GM18858 (cell line): ENCODE results near the gene ESPNL.

Experiments used
- ATAC-seq: cut with Tn5 transposase; IDR thresholded peaks from one replicate; pipeline ENCODE4 v1.9.1; 2021; ENCODE audit not compliant: unreplicated experiment

The ESPNL gene

DNA sequence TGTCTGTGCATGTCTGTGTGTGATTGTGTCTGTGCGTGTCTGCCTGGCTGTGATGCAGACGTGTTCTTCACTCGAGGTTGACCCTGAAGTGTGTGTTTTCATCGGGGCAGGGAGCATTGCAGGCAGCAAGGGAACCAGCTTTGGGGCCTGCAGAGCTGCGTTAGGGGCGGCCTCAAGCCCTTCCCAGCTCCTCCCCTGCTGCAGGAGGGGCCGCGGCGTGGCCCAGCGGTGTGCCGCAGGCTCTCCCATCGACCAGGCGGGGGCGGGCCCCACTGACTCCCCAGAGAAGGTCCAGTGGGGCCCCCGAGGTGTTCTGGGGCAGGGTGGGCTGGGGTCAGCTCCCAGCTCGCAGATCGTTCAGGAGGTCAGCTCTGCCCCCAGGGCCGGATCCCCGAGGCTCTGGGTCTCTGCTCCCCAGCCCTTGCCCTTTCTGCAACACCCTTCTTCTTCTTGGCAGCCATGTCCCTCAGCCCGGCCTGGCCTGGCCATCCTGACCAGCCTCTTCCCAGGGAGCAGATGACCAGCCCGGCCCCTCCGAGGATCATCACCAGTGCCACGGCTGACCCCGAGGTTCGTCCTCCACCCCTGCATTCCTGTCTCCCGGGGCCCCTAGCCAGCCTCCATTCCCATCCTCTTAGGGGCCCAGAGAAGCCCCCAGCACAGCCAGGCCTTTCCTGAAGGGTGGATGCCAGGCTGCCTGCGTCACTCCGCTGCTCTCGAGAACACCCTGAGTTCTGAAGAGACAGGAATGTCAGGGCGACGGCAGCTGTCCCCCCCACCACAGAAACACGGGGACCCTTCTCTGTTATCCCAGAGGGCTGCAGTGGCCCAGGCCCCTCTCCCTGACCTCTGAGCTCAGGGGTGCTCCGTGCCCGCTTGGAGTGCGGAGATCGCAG is 27.3 kb downstream of the ESPNL start:
- no peak for ATAC-seq

DNA sequence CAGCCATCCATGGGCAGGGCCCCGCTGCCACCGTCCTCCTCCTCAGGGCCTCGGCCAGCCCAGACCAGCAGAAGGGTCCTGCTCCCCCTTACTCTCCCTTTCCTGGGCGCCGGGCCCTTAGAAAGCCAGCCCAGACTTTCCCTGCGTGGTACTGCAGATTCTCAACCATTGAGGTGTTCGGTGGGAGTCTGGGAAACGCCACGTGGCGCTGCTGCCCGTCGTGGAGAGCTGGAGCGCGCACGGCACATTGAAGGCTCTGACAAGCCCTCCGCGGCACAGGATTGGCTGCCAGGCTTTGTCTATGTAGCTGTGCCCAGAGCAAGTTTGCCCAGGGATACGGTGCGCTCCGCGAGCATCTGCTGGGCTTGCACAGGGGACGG is 27.9 kb downstream of the ESPNL start:
- no peak for ATAC-seq

DNA sequence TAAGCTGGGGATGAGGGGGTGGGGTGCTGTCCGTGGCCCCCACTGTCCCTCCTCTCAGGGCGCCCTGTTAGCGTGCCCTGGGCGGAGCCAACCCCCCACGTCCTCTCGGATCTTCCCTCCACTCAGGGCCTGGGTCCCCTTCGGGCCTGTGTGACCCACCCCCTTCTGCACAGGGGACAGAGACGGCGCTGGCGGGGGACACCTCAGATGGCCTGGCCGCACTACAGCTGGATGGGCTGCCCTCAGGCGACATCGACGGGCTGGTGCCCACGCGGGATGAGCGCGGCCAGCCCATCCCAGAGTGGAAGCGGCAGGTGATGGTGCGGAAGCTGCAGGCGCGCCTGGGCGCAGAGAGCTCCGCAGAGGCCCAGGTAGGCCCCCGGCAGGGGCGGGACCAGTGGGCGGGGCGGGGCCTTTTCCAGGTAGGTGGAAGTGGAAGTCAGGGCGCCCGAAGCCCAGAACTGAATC is 28.4 kb downstream of the ESPNL start:
- ATAC-seq = no peak

DNA sequence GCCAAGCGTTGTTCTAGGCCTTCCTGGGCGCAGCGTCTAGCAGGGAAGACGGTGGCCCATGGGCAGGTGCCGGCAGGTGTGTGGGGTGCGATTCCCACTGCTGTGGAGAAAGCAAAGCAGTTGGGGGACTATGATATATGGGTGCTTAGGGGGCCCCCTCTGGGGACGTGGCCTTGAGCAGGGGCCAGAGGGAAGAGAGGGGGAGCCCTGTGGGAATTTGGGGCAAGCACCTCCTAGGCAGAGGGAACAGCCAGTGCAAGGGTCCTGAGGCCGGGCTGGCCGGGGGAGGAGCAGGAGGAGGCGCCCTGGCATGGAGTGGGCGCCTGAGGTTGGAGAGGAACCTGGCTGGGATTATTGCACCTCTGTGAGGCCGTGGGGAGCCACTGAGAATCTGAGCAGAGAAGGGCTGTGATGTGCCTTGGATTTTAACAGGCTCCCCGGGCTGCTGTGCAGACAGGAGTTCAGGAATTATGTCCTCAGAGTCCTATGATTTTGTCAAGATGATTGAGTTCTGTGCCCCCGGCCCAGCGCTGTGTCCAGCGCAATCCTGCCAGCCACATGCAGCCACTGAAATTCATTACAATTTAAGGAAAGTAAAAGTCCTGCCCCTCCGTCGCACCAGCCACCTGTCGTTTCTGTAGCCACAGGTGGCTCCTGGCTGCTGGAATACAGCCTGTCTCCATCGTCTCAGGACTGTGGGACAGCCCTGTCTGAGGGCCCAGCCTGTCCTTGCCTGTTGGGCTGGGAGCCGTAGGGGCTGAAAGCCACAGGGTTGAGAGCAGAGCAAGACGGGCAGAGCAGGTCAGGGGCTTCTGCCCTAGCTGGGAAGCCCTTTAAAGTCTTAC is 29.2 kb downstream of the ESPNL start:
- no peak for ATAC-seq

DNA sequence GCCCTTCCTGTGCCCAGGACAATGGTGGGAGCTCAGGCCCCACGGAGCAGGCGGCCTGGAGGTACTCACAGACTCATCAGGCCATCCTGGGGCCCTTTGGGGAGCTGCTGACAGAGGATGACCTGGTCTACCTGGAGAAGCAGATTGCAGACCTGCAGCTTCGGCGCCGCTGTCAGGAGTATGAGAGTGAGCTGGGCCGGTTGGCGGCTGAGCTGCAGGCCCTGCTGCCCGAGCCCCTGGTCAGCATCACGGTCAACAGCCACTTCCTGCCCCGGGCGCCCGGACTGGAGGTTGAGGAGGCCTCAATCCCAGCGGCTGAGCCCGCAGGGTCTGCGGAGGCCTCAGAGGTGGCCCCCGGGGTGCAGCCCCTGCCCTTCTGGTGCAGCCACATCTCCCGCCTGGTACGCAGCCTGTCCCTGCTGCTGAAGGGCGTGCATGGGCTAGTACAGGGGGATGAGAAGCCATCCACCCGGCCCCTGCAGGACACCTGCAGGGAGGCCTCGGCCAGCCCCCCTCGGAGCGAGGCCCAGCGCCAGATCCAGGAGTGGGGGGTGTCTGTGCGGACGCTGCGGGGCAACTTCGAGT is 30.1 kb downstream of the ESPNL start:
- no peak for ATAC-seq

DNA sequence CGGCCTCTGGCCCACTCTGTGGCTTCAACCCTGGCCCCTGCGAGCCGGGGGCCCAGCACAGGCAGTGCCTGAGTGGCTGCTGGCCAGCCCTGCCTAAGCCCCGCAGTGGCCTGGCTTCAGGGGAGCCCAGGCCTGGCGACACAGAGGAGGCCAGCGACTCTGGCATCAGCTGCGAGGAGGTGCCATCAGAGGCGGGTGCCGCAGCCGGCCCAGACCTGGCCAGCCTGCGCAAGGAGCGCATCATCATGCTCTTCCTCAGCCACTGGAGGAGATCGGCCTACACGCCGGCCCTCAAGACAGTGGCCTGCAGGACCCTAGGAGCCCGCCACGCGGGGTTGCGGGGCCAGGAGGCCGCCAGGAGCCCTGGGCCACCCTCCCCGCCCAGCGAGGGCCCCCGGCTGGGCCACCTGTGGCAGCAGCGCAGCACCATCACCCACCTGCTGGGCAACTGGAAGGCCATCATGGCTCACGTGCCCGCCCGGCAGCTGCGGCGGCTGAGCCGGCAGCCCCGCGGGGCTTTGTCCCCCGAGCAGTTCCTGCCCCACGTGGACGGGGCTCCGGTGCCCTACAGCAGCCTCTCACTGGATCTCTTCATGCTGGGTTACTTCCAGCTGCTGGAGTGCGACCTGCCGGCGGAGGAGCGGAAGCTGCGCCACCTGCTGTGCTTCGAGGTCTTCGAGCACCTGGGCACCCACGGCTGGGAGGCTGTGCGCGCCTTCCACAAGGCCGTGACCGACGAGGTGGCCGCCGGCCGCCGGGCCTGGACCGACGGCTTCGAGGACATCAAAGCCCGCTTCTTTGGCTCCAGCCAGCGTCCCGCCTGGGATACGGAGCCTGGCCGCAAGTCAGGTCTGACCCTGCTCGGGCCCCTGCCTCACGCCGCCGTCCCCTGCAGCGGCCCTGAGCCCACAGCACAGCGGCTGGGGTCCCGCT is 30.8 kb downstream of the ESPNL start:
- no peak for ATAC-seq

DNA sequence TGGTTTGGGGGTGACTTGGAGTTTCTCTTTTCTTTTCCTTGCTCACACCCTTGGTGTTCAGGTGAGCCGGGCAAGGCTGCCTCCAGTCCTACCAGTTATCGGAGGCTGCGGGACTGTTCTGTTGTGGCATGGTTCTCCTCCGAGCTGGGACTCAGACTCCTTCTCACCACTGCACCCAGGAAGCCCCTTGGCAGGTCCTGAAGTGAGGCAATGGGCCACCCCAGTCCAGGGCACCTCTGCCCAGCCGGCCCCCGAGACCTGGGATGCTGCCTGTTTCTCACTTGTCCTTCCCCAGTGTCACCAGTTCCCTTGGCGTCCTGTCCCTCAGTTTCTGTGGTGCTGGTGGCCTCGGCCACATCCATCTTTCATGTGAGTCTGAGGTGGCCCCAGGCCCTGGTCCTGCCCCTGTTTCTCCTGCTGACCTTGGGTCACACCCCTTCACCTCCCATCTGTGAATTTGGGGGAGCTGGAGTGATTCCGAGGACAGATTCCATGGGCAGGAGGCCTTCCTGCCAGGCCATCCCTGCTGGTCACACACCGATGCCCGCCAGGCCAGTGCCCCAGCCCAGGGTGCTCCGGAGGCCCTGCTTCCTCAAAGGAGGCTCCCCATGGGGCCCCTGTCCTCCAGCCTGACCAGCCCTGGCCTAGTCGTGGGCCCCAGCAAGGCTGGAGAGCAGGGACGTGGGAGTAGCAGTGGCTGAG is 31.8 kb downstream of the ESPNL start:
- ATAC-seq = no peak

DNA sequence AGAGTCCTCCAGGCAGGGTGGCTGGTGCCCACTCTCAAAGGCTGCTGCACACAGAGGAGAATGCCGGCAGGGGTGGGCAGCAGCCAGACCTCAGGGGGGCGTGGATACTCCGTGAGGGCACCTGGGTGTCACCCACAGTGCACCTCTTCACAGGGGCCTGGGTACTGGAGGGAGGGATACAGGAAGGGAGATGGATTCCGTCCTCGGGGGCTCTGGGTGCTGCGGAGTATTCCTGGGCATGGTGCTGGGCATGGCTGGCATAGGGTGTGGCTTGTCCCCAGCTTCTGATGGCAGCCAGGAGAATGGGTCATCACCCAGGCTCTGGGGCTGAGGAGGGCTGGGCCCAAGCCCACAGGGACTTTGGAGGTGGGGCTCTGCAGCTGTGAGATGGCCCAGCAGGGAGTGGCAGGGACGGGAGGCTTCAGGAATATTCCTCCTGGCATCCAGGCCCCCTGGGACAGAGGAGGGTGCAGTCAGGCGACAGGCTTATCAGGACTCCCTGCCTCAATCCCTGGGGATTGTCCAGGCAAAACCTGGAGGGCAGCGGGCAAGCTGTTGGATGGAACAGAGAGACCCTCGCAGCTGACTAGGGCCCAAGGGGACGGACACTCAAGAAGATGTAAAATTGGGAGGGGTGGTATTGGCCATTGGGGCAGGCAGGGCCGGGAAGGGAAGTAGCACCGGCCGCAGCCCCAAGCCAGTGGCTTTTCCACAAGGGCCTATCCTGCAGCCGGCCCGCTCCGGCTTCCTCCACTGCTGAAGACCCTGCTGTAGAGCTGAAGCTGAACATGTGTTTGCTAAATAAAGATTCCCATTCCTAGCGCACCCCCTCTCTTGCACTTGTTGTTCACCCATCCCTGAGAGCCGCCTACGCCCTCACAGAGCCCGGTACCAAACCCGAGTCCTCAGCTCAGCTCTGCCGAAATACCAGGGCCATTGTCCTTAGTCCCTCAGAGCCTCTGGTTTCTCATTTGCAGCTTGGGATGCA is 32.6 kb downstream of the ESPNL start:
- ATAC-seq = no peak

DNA sequence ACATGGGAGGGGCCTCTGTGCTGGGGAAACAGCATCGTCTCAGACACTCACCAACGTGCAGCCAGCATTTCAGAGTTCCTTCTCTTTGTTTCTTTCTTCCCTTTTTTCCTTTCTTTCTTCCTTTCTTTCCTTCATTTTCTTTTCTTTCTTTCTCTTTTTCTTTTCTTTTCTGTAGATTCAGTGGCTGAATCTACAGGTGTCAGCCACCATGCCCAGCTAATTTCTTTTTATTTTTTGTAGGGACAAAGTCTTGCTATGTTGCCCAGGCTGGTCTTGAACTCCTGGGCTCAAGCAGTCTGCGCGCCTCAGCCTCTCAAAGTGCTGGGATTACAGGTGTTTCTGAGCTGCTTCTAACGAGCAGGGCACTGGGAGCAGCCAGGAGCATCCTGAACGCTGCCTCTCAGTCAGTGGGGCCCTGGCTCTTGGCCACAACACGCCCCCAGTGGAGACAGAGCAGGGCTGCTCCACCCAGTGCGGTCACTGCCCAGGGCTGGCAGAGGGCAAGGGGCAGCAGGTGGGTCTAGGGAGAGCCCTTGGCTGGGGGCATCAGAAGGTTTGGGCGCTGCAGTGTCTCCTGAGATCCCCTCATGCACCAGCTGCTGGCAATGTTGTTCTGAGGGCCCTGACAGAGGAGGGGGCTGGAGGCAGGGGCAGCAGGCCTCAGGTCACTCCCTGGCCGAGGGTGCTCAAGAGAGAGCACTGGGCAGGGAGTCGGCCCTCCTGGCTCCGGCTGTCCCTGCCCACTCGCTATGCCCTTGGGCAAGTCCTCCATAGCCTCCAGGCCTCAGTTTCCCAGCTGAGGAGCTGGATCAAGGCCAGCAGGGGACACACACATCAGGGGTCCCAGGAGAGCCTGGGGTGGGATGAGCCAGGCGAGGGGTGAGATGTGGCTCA is 33.6 kb downstream of the ESPNL start:
- no peak for ATAC-seq

DNA sequence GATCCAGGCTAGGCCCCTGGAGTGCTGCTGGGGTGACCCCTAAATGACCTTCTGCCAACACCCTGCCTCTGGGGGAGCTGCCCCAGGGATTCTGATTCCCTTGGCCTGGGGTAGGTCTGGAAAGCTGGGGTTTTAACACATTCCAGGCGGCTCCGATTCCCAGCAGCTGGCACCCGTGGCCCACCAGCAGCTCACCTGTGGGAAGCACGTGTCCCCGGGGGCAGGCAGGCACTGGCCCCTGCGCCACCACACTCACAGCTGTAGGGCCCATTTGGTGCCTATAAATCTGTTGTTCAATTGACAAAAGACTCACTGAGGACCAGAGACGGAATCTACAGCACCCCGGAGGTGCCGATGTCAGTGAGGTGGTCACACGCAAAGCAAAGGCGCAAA is 34.2 kb downstream of the ESPNL start:
- no peak for ATAC-seq

DNA sequence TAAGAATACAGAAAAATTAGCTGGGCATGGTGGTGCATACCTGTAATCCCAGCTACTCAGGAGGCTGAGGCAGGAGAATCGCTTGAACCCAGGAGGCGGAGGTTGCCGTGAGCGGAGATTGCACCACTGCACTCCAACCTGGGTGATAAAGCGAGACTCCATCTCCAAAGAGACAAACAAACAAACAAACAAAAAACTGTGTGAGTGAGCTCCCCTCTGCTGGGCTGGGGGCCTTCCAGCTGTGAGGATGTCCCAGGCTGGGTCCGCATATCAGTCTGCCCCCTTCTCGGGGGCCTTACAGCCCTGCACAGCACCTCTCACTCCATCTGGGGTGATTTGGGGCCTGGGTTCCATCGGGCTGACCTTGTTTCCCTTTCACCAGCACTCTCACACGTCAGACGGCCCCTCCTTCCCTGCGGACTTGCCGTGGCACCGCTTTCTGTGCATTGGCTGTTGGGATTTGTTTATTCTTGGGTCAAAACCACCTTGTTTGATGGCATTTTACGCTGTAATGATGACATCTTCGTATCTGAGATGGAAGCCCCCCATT is 35.5 kb downstream of the ESPNL start:
- ATAC-seq = no peak

DNA sequence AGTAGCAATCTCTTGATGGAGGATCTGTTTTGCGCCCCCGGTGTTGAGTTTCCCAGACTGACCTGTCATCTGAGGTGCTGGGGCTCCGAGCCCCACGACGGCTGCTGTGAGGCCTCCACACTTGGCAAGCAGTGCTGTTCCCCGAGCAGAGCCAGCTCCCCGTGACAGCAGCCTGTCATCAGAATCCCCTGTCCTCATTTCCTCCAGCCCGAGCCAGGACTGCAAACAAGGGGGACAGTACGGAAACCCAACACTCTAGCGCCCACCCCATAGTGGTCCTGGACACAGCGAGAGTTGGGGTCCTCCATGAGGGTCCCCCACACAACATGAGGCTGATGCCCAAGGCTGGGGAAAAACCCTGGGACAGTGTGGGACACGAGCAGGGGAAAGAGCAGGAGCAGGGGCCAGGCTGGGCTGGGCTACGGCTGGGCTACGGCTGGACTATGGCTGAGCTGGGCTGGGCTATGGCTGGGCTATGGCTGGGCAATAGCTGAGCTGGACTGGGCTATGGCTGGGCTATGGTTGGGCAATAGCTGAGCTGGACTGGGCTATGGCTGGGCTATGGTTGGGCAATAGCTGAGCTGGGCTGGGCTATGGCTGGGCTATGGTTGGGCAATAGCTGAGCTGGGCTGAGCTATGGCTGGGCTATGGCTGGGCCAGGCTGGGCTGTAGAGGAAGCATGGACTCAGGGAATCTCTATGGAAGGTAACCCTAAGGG is 36.8 kb downstream of the ESPNL start:
- ATAC-seq = no peak

DNA sequence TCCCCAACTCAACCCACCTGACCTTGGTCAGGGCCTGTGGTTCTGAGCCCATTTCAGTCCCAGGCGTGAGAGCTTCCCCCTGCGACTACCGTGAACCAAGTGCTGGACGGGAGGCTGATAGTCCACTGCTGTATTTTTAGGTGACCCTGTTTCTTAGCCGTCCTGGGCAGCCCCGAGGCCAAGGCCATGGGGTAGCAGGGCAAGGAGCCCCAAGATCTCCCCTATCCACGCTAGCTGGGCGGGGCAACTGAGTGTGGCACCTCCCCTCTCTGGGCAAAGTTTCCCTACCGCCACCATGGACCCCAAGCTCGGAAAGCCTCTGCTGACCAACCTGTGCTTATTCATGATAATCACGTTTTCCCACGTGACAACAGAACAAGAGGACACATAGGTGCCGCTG is 37.7 kb downstream of the ESPNL start:
- ATAC-seq = no peak

DNA sequence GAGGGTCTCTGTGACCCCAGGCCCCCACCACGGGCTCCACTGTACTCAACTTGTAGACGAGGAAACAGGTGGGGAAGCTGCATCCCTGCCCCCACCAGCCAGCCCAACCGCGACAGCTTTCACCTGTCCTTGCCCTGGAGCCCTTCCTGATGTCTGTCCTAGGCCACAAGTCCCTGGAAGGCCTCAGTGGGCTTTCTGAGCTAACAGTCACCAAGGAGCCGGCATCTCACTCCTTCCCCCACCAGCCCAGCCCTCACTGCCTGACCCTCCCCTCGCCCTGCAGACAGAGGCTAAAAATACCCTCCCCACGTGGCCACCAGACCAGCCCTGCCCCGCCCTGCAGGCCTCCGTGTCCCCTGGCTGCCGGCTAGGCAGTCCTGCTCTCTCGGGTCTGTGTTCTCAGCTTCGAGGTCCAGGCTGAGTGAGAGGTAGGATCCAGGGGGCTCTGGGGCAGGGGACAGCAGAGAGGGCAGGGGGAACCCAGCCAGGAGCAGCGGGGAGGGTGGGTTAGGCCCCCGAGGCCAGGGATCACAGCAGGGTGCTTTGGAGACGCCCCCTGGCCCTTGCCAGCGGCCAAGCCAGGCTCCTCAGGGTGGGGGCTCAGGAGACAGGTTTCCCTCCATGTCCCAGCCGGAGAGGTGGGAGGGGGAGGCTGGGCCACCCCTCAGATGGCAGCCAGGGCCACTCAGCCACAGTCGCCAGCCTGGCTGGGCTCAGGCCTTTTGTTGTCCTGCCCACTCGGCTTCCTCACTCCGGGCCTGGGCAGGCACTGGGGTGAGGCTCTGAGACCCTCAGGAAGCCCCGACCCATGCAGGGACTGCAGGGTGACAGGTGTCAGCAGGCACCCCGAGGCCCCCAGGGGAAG is 38.4 kb downstream of the ESPNL start, which contains the start of gene KLHL30:
KLHL30 (plus strand) TSS at position 338 of the 865 bp plus-strand sequence. CDS start 2,087 bp downstream, outside the sequence.
- no peak for ATAC-seq

DNA sequence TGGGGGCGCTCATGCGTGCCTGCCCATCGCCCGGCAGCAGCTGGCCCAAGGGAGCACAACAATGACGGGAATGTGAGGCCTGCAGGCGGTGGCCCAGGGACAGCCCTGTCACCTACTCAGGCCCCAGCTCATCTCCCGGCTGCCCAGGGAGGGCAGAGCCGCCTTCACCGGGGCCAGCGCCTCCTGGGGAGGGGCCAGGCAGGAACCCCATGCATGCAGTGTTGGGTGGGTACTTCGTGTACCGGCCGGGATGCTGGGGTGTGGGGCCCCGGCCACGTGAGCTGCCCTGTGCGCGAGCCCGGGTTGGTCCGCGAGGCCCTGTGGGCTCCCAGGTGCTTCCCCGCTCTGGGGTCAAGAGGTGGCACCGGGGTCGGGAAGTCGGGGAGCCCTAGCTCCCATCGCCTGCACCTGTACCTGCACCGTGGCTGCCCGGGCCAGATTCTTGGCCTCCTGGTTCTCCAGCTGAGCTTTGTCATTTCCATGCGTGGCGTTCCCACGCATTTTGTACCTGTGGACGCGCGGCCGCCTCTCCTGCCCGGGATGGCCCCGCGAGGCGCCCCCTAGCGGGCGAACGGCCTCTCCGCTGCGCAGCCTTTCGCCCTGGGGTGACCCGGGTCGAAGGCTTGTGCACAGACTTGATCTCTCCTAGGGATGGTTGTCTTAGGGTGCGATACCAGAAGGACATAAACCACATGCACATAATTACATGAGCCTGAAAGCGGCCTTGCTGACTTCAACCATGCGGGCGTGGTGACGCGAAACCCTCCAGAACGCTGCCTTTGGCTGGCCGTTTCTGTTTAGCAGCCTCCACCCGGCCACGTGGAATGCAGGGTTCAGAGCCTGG is 39.3 kb downstream of the ESPNL start:
- no peak for ATAC-seq
